DMS 273 (cell line): ENCODE data around the gene H6PD.

Source experiments
- DNase-seq: peaks from one replicate; lab custom pipeline; 2025; ENCODE audit not compliant: unreplicated experiment; lab: John Stamatoyannopoulos, UW

H6PD gene

GRCh38 chr1:9256332-9256731 is 21.8 kb downstream of the H6PD start:
- DNase-seq = no peak

- no peak for DNase-seq
These were observed 23.3 kb downstream of the H6PD start for GRCh38 chr1:9257851-9258250.

- DNase-seq = no peak
These were observed 24.1 kb downstream of the H6PD start for GRCh38 chr1:9258629-9259028.

GRCh38 chr1:9260059-9260766 is 25.6 kb downstream of the H6PD start:
- no peak for DNase-seq

GRCh38 chr1:9261496-9261895 is 26.9 kb downstream of the H6PD start:
- no peak for DNase-seq

- no peak for DNase-seq
These were observed 27.8 kb downstream of the H6PD start for GRCh38 chr1:9262096-9262986.

GRCh38 chr1:9263276-9263855 is 28.8 kb downstream of the H6PD start:
- no peak for DNase-seq

GRCh38 chr1:9263984-9264872 is 29.7 kb downstream of the H6PD start:
- DNase-seq = no peak

- no peak for DNase-seq
These were observed 30.5 kb downstream of the H6PD start for GRCh38 chr1:9265037-9265436.

- no peak for DNase-seq
These were observed 31.4 kb downstream of the H6PD start for GRCh38 chr1:9265968-9266367.

GRCh38 chr1:9267352-9267686 is 32.7 kb downstream of the H6PD start:
- no peak for DNase-seq

GRCh38 chr1:9267827-9268581 is 33.4 kb downstream of the H6PD start:
- DNase-seq = no peak

- DNase-seq = peak; percentile 30
These were observed 34.5 kb downstream of the H6PD start for GRCh38 chr1:9269078-9269501.

- DNase-seq = peak; percentile 27
These were observed 35.1 kb downstream of the H6PD start for GRCh38 chr1:9269721-9270120.

GRCh38 chr1:9270290-9270883 is 35.8 kb downstream of the H6PD start:
- DNase-seq = peak; percentile 61

- peak; percentile 12 for DNase-seq
These were observed 36.7 kb downstream of the H6PD start for GRCh38 chr1:9271283-9271682.

- DNase-seq = no peak
These were observed 37.5 kb downstream of the H6PD start for GRCh38 chr1:9271861-9272595.

GRCh38 chr1:9273177-9273576 is 38.6 kb downstream of the H6PD start:
- DNase-seq = no peak

GRCh38 chr1:9275161-9275560 is 40.6 kb downstream of the H6PD start:
- no peak for DNase-seq
